Vagina (tissue), 2 donors: Measurements from ENCODE around the gene SLC22A2.

ENCODE experiments used
- POLR2A ChIP-seq, 2 donors: fragments of 450-650 bp; IDR thresholded peaks; one replicate each; pipeline ENCODE4 v1.6.1; 2017; ENCODE audit warnings: antibody characterized with exemption in 2 of 2, mild to moderate bottlenecking in 2 of 2, moderate library complexity in 2 of 2
- TF ChIP-seq, protein P1 (sequence below), 3 experiments: fragments of 450-650 bp in 2 of 3; fragments of 200-600 bp in 1 of 3; sonication (generic) in 1 of 3; IDR thresholded peaks; one replicate each; pipeline ENCODE4 v1.5.1; 2017 to 2019; ENCODE audit warnings: antibody characterized with exemption in 3 of 3, mild to moderate bottlenecking in 2 of 3, moderate library complexity in 2 of 3

DNA sequence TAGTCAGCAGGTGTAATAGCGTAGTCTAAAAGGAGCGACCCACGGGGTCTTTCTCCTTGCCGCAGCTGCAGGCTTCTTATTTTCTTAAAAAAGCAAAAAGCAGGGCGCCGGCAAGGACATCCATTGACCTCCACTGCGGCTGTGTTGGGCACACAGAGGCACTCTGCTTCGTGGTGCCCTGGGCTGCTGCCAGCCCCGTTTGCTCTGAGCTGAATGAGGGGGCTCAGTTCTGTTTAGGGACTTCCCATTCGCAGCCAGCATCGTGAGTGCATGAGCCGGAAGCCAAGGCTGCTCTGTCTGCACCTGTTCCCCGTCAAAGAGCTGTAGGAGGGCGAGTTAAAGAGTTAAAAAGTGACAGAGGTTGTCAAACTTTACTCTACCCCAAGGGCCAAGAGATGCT is 1.7 kb upstream of the SLC22A2 start:
- TF ChIP-seq, protein P1, sequence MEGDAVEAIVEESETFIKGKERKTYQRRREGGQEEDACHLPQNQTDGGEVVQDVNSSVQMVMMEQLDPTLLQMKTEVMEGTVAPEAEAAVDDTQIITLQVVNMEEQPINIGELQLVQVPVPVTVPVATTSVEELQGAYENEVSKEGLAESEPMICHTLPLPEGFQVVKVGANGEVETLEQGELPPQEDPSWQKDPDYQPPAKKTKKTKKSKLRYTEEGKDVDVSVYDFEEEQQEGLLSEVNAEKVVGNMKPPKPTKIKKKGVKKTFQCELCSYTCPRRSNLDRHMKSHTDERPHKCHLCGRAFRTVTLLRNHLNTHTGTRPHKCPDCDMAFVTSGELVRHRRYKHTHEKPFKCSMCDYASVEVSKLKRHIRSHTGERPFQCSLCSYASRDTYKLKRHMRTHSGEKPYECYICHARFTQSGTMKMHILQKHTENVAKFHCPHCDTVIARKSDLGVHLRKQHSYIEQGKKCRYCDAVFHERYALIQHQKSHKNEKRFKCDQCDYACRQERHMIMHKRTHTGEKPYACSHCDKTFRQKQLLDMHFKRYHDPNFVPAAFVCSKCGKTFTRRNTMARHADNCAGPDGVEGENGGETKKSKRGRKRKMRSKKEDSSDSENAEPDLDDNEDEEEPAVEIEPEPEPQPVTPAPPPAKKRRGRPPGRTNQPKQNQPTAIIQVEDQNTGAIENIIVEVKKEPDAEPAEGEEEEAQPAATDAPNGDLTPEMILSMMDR (IDR thresholded peaks at IDR 0.05): no peak
- no peak for TF ChIP-seq POLR2A (IDR thresholded peaks at IDR 0.05)
